Natural killer cell treated with Interleukin-12 subunit alpha and Interleukin-12 subunit beta and Interleukin-15 and Interleukin-18, amount 100 ng/mL, for 72 hours (primary cell): ENCODE results near the gene PGM5. TPM values are rescaled to one million over a fixed set of nuclear protein-coding genes. Genes with fewer than 3 reads are reported as not detected.

Experiments used
- total RNA-seq, 2 donors: library from RNA; stranded (reverse); gene quantifications; one replicate each; pipeline ENCODE4 v1.2.3, GENCODE V29; 2022

The PGM5 gene
- total RNA-seq, 2 donors from 2014 or later, result not detected

Other genes with a start within 250 kb of the PGM5 start
- 10 to 100 TPM; 23.6 to 77.0 TPM for gene ZNG1C, start 114.6 kb upstream of the PGM5 start, total RNA-seq
- not detected for gene FOXD4L3, start 53.7 kb upstream of the PGM5 start, total RNA-seq
- not detected for gene TMEM252, start 184.3 kb downstream of the PGM5 start, total RNA-seq